Coronary artery (tissue), 2 donors: ENCODE results near the gene ADCY9.

Source experiments
- DNase-seq: peaks from one replicate; pipeline ENCODE4 v3.0.0-alpha.2; 2017; ENCODE audit warnings: low spot score
- H3K27ac ChIP-seq, 2 donors: fragments of 200-600 bp; sonication (generic); one replicate each; pipeline ENCODE4 v1.5.1; 2016 to 2019
- H3K4me3 ChIP-seq: fragments of 200-600 bp; sonication (generic); 2 replicates; pipeline ENCODE4 v1.5.1; 2016; ENCODE audit warnings: mild to moderate bottlenecking, moderate library complexity
- CTCF ChIP-seq: fragments of 200-600 bp; sonication (generic); IDR thresholded peaks from one replicate; pipeline ENCODE4 v1.5.1; 2019; ENCODE audit warnings: antibody characterized with exemption

Gene ADCY9

GRCh38 chr16:4005731-4006130 is 110.5 kb downstream of the ADCY9 start:
- Histone ChIP-seq H3K4me3 (no peak overlapping the region), H3K27ac (no peak overlapping the region)
- no peak for DNase-seq
- TF ChIP-seq CTCF: no peak

- TF ChIP-seq CTCF: no peak
- DNase-seq: no peak
- H3K27ac ChIP-seq: no peak overlapping the region
- H3K4me3 ChIP-seq: no peak overlapping the region
Observed at GRCh38 chr16:4005281-4005680, 111.0 kb downstream of the ADCY9 start.

DNA sequence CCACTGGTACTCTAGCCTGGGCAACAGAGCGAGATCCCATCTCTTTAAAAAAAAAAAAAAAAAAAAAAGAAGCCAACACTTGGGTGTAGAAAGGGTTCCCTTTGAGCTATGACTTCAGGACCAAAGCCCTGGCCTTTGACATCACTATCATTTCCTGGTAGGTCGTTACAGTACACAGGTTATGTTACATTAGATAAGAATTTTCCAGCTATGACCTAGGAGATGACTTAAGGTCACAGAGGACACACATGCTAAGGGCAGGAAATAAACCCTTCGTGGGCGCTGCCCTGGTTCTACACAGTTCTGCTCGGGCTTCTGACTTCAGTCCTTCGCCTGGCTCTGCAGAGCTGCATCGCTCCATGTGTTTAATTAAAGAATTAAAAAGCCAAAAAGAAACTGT is 112.0 kb downstream of the ADCY9 start:
- no peak for DNase-seq
- H3K27ac ChIP-seq: no peak overlapping the region
- no peak overlapping the region for H3K4me3 ChIP-seq
- TF ChIP-seq CTCF: no peak

- Histone ChIP-seq H3K27ac (no peak overlapping the region), H3K4me3 (no peak overlapping the region)
- DNase-seq: no peak
- no peak for TF ChIP-seq CTCF
Observed at GRCh38 chr16:4003576-4003975, 112.7 kb downstream of the ADCY9 start.

GRCh38 chr16:4003166-4003565 is 113.1 kb downstream of the ADCY9 start:
- no peak overlapping the region for H3K27ac ChIP-seq
- no peak for DNase-seq
- H3K4me3 ChIP-seq: no peak overlapping the region
- no peak for TF ChIP-seq CTCF

- H3K27ac ChIP-seq: no peak overlapping the region
- DNase-seq: no peak
- TF ChIP-seq CTCF: no peak
Observed at GRCh38 chr16:4002121-4002520, 114.1 kb downstream of the ADCY9 start.

GRCh38 chr16:3999479-4000325 is 116.5 kb downstream of the ADCY9 start:
- no peak for TF ChIP-seq CTCF
- Histone ChIP-seq H3K27ac (peak overlapping the region in 1 of 2 donors; percentile 77), H3K4me3 (peak overlapping the region; percentile 22)
- no peak for DNase-seq

More at GRCh38 chr16:4002121-4002520, 114.1 kb downstream of the ADCY9 start:
- H3K4me3 ChIP-seq: no peak overlapping the region
